ENCODE results near the gene RNF13.
A peak's percentile ranks its signal among the peaks of the same experiment; 100 is the strongest.
"Not testable (repeated sequence)": the region's sequence is repeated elsewhere in the genome, so short reads cannot be mapped to it uniquely, and the experiment has no call there.

Gene RNF13

DNA sequence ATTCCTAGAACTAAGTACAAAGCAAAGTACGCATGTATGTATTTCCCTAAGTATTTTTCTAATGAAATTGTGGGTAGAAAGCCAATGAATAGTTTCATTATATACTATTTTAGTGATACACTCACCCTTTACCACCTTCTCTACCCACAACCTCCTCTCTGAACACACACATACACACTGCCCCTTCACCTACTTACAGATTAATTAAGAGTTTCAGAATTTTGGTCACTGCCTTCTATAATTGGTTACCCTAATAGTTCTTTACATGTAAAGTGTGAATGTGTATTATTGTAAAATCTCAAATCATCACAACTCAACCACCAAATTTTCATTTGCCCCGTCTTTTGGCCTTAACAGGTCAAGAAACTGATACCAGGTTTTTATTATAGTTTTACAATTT lies 150.5 kb downstream of the RNF13 start:
- Mint-ChIP-seq H3K4me3 (no peak overlapping the region), H3K27me3 (no peaks in the 10 kb centered on the region), H3K27ac (no peak overlapping the region), H3K9me3 (no peaks in the 10 kb centered on the region), H3K36me3 (no peaks in the 10 kb centered on the region), H3K4me1 (peaks cover 8% of the 10 kb centered on the region)
- no peak for ATAC-seq

DNA sequence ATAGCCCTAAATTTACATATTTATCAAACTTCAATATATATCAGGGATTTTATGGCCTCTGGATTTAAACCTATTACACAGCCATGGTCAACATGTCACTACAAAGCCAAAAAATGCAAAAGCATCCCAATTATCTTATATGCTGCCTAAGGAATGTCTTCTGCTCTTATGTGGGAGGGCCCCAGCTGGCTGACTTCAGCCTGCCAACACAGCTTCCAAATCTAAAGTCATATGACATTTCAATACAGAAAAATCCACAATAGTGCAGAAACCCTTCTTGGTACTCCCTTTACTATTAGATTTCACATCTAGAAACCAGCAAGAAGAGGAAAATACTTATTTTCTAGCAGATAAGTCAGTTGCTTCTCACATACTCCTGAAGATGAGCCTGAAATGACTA lies 151.3 kb downstream of the RNF13 start:
- ATAC-seq = no peak
- Mint-ChIP-seq H3K27ac (no peak overlapping the region), H3K9me3 (no peaks in the 10 kb centered on the region), H3K36me3 (no peaks in the 10 kb centered on the region), H3K27me3 (no peaks in the 10 kb centered on the region), H3K4me3 (no peak overlapping the region), H3K4me1 (peaks cover 8% of the 10 kb centered on the region)

DNA sequence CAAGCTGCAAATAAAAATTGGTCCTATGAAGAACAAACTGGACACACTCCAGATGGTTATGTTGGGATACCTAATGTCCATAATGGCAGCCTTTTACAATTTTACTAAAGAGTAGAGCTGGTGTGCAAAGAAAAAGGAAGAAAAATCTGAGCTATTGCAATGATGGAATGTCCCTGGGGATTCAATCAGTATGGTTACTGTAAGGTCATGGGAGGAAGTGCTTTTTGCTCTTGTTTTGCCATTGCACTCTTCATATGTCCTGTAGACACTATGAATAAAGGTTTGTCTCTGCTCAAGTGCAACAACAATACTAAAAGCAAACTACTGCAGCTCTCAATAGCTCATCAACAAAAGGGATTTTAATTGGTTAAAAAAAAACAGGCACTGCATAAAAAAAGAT lies 152.3 kb downstream of the RNF13 start:
- Mint-ChIP-seq H3K9me3 (no peaks in the 10 kb centered on the region), H3K36me3 (no peaks in the 10 kb centered on the region), H3K27me3 (no peaks in the 10 kb centered on the region), H3K4me1 (peaks cover 14% of the 10 kb centered on the region), H3K27ac (no peak overlapping the region), H3K4me3 (no peak overlapping the region)
- ATAC-seq = no peak

DNA sequence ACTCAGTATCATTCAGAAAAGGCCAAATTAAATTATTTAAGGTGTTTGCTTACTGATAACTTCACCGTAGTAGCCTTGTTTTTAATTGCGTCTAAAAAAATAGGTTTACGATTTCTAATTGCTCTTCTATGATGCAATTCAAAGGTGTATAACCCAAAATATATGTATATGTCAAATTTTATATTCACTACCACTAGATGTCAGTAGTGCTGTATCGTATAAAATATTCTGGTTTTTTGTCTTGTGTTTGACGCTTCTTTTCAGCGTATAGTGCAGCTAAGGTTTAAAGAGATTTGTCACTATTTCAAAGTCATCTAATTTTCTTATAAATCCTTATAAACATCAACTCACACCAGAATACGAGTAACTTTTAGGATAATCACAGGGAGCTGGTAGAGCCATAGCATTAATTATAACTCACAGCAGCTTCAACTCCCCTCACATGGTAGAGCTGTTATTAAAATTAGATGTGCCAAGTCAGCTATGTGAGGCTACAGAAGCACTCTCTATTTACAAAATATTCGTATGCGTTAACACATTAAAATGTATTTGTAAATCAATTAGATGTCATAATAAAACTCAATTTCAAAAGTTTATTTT lies 154.2 kb downstream of the RNF13 start:
- H3K9me3 Mint-ChIP-seq = no peaks in the 10 kb centered on the region
- peaks cover 23% of the 10 kb centered on the region for H3K4me1 Mint-ChIP-seq
- H3K27me3 Mint-ChIP-seq = peaks cover 9% of the 10 kb centered on the region
- H3K36me3 Mint-ChIP-seq = no peaks in the 10 kb centered on the region
- H3K4me3 Mint-ChIP-seq = no peak overlapping the region
- no peak overlapping the region for H3K27ac Mint-ChIP-seq
- no peak for ATAC-seq

DNA sequence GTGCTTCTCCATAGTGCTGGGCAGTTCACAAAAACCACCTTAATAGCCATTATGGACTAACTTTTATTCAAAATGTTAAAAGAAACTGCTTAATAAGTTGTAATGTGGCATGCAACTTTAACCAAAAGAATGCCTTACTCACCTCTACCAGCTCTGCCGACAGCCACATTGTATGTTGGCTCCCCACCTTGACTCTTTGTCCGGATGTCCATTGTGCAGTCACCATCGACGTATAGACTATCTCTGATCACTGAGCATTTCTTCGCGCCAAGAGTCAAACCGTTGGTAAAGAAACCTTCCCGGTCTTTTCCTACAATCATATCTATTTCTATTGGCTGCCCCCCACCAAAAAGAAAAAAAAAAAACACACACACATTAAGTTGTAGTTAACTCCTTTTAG lies 155.2 kb downstream of the RNF13 start:
- Mint-ChIP-seq H3K27me3 (peaks cover 13% of the 10 kb centered on the region), H3K4me3 (no peak overlapping the region), H3K27ac (no peak overlapping the region), H3K36me3 (no peaks in the 10 kb centered on the region), H3K4me1 (peaks cover 23% of the 10 kb centered on the region), H3K9me3 (no peaks in the 10 kb centered on the region)
- ATAC-seq = no peak

DNA sequence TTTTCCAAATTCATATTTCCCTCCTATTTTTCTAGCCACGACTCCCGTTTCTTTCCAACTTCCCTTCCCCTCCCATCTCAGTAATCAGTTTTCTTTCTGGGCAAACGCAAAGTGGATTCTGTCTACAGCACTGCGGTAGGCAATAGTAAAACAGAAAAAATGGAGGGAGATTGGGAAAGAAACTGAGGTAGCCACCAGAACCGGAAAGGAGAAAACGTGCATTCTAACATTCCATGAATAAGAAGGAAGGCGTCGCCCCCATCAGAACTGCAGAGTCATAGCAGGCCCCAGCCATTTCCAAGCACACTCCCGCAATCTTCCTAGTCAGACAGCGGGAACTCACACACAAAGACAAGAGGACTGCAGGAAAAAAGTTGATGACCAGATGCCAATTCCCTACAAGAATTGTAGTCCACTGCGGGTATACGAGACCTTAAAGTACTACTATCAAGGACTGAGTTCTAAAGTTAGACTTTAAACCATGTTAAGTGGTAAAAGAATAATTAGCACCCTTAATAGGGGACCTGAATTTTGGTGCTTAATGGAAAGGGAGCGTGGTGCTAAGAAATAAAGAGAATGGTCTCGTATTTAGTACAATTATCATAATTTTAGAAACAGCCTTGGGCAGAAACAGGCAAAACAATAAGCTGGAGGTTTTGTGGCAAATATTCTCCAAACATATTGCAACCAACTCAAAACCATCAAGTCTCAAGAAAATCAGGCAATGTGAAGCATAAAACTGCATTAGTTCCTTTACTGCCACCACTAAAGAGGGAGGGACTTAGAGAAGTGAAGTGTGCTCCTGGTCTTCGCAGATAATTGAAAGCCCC lies 156.3 kb downstream of the RNF13 start:
- Mint-ChIP-seq H3K36me3 (no peaks in the 10 kb centered on the region), H3K4me3 (peak overlapping the region; percentile 80), H3K27ac (no peak overlapping the region), H3K9me3 (no peaks in the 10 kb centered on the region), H3K4me1 (peaks cover 23% of the 10 kb centered on the region), H3K27me3 (peaks cover 13% of the 10 kb centered on the region)
- no peak for ATAC-seq

DNA sequence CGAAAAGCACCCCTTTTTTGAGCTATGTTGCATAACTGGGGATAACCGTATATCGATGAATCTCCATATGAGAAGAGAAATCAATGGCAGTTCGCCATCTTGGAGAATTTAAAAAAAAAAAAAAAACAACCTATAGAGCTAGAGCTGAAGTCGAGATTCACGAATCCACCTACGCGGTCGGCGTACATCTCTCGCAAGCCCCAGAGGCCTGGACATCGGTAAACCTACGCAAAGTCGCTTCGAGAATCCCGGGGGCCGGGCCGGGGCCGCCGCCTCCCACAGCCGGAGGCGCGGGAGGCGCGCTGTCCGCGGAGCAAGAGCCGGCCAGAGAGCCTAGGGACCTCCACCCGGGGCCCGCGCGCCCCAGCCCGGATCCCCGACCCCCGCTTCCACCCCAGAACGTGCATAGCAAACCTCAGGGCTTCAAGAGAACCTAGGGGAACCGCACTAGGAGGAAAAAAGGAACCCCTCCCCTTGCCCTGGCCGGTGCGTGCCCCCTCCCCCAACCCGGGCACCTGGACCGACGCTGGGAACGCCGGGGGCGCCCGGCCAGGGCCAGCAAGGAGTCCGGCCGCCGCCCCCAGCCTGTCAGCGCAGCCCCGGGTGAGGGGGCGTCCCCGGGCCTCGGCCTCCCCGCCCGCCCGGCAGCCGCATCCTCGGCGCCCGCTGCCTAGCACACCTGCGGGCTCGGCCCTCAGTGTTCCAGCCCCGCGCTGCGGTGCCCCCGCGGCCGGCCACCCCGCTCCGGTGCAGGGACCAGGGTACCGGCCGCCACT lies 157.1 kb downstream of the RNF13 start:
- ATAC-seq = peak; percentile 77
- H3K9me3 Mint-ChIP-seq = no peaks in the 10 kb centered on the region
- H3K36me3 Mint-ChIP-seq = no peaks in the 10 kb centered on the region
- peaks cover 13% of the 10 kb centered on the region for H3K27me3 Mint-ChIP-seq
- H3K4me3 Mint-ChIP-seq = peak overlapping the region; percentile 89
- H3K27ac Mint-ChIP-seq = no peak overlapping the region
- H3K4me1 Mint-ChIP-seq = peaks cover 20% of the 10 kb centered on the region

DNA sequence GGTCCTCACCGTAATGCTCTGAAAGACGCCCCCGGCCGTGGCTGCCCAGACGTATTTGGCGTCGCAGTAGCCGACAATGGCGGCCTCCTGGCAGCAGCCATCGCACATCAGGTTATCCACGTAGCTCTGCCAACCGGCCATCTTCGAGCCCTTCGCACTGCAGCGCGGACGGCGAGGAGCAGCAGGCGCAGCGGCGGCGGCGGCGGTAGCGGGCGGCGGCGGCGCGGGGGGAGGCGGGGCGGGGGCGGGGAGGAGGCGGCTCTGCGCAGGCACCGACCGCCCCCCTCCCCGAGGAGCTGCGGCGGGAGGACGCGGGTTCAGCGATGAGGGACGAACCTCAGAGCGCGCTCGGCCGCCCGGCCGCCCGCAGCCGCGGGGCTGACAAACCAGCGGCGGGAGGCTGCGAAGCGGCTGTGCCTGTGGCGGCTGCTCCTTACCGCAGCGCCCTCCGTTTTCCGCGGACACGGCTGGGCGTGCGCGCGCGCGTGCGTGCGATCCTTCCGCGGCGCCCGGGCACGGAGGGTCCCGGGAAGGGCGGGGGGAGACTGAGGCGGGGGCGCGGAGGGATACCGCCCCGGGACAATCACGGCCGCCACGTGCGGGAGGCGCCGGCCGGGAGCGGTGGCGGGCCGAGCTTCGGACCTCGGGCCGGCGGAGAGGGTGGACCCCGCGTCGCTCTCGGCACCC lies 157.8 kb downstream of the RNF13 start, which contains the start of gene PFN2:
Gene PFN2 (minus strand): TSS at position 180 of the 687 bp plus-strand sequence. CDS start 39 bp downstream, at position 141.
- H3K4me3 Mint-ChIP-seq = peak within 1 kb of the TSS; percentile 89
- peaks cover 15% of the 10 kb centered on the region for H3K4me1 Mint-ChIP-seq
- peaks cover 13% of the 10 kb centered on the region for H3K27me3 Mint-ChIP-seq
- no peaks in the 10 kb centered on the region for H3K9me3 Mint-ChIP-seq
- ATAC-seq = peak; percentile 78
- H3K27ac Mint-ChIP-seq = peak within 1 kb of the TSS; percentile 69
- H3K36me3 Mint-ChIP-seq = no peaks in the 10 kb centered on the region

DNA sequence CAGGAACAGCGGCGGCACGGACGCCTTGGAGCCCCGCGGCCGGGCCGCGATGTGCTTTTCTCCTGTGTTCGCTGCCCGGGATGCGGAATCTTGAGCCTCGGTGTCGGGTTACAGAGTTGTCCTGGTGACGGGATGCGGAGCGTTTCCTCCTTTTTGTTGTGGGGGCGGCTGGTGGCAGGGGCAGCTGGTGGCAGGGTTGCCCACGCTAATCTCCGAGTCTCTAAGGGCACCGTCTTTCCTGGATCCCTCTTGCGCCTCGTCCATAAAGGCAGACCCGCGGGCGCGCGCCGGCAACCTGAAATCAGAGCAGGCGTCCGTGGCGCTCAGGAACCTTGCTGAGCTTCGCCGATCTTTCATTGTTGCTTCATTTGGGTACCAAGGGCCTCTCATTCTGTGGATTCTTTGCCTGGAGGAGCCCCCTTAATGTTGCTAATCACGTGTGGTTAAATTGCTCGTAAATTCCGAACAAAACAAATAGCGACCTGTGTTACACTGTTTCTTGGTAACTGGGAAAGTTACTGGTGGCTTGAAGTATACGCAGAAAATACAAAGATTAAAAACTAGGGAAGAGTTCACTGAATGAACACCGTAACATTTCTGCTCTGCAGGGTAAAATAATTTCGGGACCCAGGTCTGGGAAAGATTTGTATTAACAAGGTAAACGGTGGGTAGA lies 158.5 kb downstream of the RNF13 start:
- H3K9me3 Mint-ChIP-seq = no peaks in the 10 kb centered on the region
- no peak for ATAC-seq
- H3K27ac Mint-ChIP-seq = peak overlapping the region; percentile 69
- H3K27me3 Mint-ChIP-seq = peaks cover 13% of the 10 kb centered on the region
- H3K4me3 Mint-ChIP-seq = peak overlapping the region; percentile 89
- no peaks in the 10 kb centered on the region for H3K36me3 Mint-ChIP-seq
- peaks cover 15% of the 10 kb centered on the region for H3K4me1 Mint-ChIP-seq

DNA sequence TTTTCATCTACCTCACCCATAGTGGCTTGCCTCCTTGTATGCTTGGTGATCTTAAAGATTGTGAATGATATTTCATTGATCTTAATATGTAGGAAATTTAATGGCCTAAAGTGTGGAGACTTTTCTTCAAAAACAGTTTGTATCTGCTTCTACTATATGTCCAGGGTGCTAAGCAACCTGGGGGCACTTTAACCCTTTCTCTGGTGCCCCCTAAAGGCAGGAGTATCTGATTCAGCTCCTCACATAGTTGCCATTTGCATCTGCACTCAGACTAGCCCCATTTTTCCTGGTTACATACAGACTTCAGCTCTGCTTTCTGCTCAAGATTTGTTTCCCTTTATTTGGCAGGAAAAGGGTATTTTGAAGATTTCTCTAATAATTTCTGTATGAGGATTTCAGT lies 162.9 kb downstream of the RNF13 start:
- ATAC-seq = no peak
- no peak overlapping the region for H3K27ac Mint-ChIP-seq
- no peak overlapping the region for H3K4me3 Mint-ChIP-seq
- peaks cover 9% of the 10 kb centered on the region for H3K4me1 Mint-ChIP-seq
- peaks cover 13% of the 10 kb centered on the region for H3K27me3 Mint-ChIP-seq
- no peaks in the 10 kb centered on the region for H3K36me3 Mint-ChIP-seq
- no peaks in the 10 kb centered on the region for H3K9me3 Mint-ChIP-seq

DNA sequence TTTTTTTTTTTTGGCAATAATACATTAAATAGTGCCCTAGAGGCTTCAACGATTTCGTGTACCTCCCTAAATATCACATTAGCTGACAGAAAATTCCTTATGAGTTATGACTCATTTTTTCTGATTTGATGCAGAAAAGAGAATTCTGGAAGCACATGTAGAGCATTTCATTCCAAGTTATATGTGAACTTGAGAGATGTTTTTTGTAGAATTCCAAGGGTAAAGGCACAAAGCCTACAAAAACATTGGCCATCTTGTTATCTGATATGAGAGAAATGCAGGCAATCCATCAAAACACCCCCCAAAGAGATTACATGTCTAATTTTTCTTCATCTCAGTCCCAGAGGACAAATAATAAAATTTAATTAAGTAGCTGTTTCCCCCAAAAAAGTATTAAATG lies 164.4 kb downstream of the RNF13 start:
- Mint-ChIP-seq H3K4me3 (no peak overlapping the region), H3K9me3 (no peaks in the 10 kb centered on the region), H3K27ac (no peak overlapping the region), H3K36me3 (no peaks in the 10 kb centered on the region), H3K27me3 (peaks cover 2% of the 10 kb centered on the region), H3K4me1 (no peaks in the 10 kb centered on the region)
- ATAC-seq = no peak

DNA sequence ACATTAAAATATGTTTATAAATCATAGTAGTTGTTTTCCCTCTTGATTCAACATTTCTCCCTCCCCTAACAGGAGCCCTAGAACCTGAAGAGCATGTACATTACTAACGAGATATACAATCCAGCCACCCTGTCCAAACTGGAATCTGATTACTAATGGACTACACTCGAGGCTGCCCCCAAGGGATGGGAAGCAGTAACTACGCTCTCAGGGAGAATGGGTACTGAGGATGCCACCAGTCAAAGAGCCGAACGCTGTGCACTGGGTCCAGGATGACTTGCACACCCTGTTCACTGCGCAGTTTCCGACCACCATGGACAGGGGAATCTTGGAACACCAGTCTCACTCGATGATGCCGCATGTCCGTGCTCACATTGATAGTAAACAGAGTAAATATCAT lies 169.0 kb downstream of the RNF13 start:
- ATAC-seq, H3K36me3 Mint-ChIP-seq, H3K9me3 Mint-ChIP-seq, H3K4me1 Mint-ChIP-seq, H3K4me3 Mint-ChIP-seq, H3K27ac Mint-ChIP-seq: not testable (repeated sequence)
- peaks cover 12% of the 10 kb centered on the region for H3K27me3 Mint-ChIP-seq

DNA sequence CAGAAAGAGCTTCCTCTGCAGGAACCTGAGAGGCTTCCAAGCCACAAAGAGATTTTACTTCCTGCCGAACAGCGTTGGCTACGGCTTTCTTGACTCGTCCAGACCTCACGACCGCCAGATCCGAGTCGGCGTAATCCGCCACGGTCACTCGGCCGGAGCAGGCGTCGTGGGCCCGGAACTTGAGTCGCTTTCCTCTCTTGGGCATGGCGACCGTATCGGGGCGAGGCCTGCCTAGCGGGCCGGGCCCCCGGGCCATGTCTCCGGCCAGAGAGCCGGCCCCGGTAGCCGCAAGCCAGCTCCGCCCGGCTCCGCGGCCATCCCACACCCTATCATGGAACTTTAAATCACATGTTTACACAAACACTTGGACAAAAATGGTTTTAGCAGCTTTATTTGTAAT lies 170.0 kb downstream of the RNF13 start:
- H3K9me3 Mint-ChIP-seq, H3K27ac Mint-ChIP-seq, H3K4me1 Mint-ChIP-seq, H3K36me3 Mint-ChIP-seq, ATAC-seq, H3K4me3 Mint-ChIP-seq: not testable (repeated sequence)
- peaks cover 12% of the 10 kb centered on the region for H3K27me3 Mint-ChIP-seq

DNA sequence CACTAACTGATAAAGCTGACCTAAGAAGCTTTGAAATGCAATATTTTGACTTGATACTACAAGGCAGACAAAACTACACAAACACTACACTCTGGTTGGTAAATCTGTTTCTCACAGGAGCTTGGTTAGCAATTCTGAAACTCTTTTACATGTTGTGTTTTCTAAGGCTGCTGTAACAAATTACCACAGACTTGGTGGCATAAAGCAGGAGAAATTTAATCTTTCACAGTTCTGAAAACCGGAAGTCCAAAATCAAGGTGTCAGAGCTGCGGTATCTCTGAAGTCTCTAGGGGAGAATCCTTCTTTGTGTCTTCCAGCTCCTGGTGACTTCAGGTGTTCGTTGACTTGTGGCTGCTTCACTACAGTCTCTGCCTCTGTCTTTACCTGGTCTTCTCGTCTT lies 170.6 kb downstream of the RNF13 start:
- no peaks in the 10 kb centered on the region for H3K4me1 Mint-ChIP-seq
- no peaks in the 10 kb centered on the region for H3K9me3 Mint-ChIP-seq
- no peak overlapping the region for H3K4me3 Mint-ChIP-seq
- H3K27me3 Mint-ChIP-seq = peaks cover 12% of the 10 kb centered on the region
- H3K36me3 Mint-ChIP-seq = no peaks in the 10 kb centered on the region
- H3K27ac Mint-ChIP-seq = no peak overlapping the region
- ATAC-seq = no peak

DNA sequence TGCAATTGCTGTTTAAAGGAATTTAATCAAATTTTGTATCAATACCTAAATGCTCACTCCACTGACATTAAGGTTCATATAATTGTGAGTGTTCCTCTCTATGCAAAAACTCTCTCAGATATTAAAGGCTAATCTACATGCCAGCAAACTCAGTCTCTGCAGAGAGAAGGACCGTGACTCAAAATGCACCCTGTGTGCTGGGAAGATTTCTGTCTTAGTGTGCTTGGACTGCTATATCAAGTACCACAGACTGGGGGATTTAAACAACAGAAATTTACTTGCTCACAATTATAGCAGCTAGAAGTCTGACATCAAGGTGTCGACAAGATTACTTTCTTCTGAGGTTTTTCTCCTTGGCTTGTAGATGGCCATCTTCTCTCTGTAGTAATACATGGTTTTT lies 176.3 kb downstream of the RNF13 start:
- Mint-ChIP-seq H3K9me3 (peaks cover 4% of the 10 kb centered on the region), H3K4me1 (no peaks in the 10 kb centered on the region), H3K27me3 (peaks cover 36% of the 10 kb centered on the region), H3K27ac (no peak overlapping the region), H3K4me3 (no peak overlapping the region), H3K36me3 (peaks cover 6% of the 10 kb centered on the region)
- ATAC-seq = no peak

Measured in stimulated activated memory B cell treated with anti-CD40 and anti-IgM and Interleukin-4, amounts not matched to agents 10 μg/mL and 1 μg/mL and 100 μg/mL, for 72 hours (primary cell).